IMR-90 (cell line): Measurements from ENCODE around the gene SLC8A3. TPM values are rescaled to one million over a fixed set of nuclear protein-coding genes. Genes with fewer than 3 reads are reported as not detected.

Source experiments
- ATAC-seq: fragments of 200-7000 bp; cut with Tn5 transposase; 2 replicates; pipeline ENCODE4 v1.9.1; 2020; ENCODE audit warnings: low read depth, mild to moderate bottlenecking, moderate library complexity
- BruUV-seq: library from RNA; stranded (reverse); fragments of 400-500 nt; replicated peaks from 2 replicates; lab custom pipeline; 2021; lab: Mats Ljungman, UMichigan
- CTCF ChIA-PET: fragments of 300-600 bp; formaldehyde crosslinking; extraction: SDS; loops from one replicate; lab custom pipeline; 2021; ENCODE audit warnings: antibody characterized with exemption; lab: Yijun Ruan, JAX
- POLR2A ChIA-PET: fragments of 300-600 bp; sonication (Branson Sonifier 250); formaldehyde crosslinking; loops from one replicate; lab custom pipeline; 2022; ENCODE audit warnings: antibody characterized with exemption; ENCODE audit not compliant: unreplicated experiment; lab: Charles Lee
- DNase-seq: peaks from one replicate; pipeline ENCODE4 v3.0.0; 2013
- H2AFZ ChIP-seq: replicated peaks from 2 replicates; pipeline ENCODE3; 2013; ENCODE audit warnings: low read length, mild to moderate bottlenecking; ENCODE audit not compliant: poor library complexity
- H2AK5ac ChIP-seq: 2 replicates; pipeline ENCODE4 v1.6.1; 2013; ENCODE audit warnings: low read depth, low read length, inconsistent platforms
- H2AK9ac ChIP-seq: replicated peaks from 2 replicates; pipeline ENCODE3; 2013; ENCODE audit warnings: mild to moderate bottlenecking, low read depth, low read length, moderate library complexity; ENCODE audit not compliant: poor library complexity
- H2BK120ac ChIP-seq: 2 replicates; pipeline ENCODE4 v1.6.1; 2013; ENCODE audit warnings: low read depth, low read length, inconsistent platforms
- H2BK15ac ChIP-seq: 3 replicates; pipeline ENCODE4 v1.6.1; 2013; ENCODE audit warnings: low read depth, low read length, inconsistent platforms
- H2BK20ac ChIP-seq: 2 replicates; pipeline ENCODE4 v1.6.1; 2013; ENCODE audit warnings: low read depth, mild to moderate bottlenecking, inconsistent platforms, low read length, moderate library complexity
- H2BK5ac ChIP-seq: 2 replicates; pipeline ENCODE4 v1.6.1; 2013; ENCODE audit warnings: mild to moderate bottlenecking, low read depth, low read length, inconsistent platforms; ENCODE audit not compliant: poor library complexity, severe bottlenecking
- H3K14ac ChIP-seq: replicated peaks from 2 replicates; pipeline ENCODE4 v1.6.1; 2013; ENCODE audit warnings: low read depth, low read length, inconsistent platforms
- H3K18ac ChIP-seq: 2 replicates; pipeline ENCODE4 v1.6.1; 2013; ENCODE audit warnings: low read depth, low read length, control low read depth
- H3K23ac ChIP-seq: 2 replicates; pipeline ENCODE4 v1.6.1; 2013; ENCODE audit warnings: low read depth, low read length, inconsistent platforms
- H3K27ac ChIP-seq: 2 replicates; pipeline ENCODE4 v1.5.1; 2013; ENCODE audit warnings: mild to moderate bottlenecking, control low read depth, low read length; ENCODE audit not compliant: insufficient read depth
- H3K27me3 ChIP-seq: 2 replicates; pipeline ENCODE4 v1.6.1; 2013; ENCODE audit warnings: low read length; ENCODE audit not compliant: control insufficient read depth, insufficient read depth
- H3K36me3 ChIP-seq: 2 replicates; pipeline ENCODE4 v1.6.1; 2013; ENCODE audit warnings: low read length, mixed read lengths; ENCODE audit not compliant: control insufficient read depth, insufficient read depth
- H3K4ac ChIP-seq: 2 replicates; pipeline ENCODE4 v1.6.1; 2013; ENCODE audit warnings: low read depth, low read length, inconsistent platforms
- H3K4me1 ChIP-seq: 2 replicates; pipeline ENCODE4 v1.6.1; 2013; ENCODE audit warnings: low read length, mixed read lengths; ENCODE audit not compliant: control insufficient read depth, insufficient read depth
- H3K4me2 ChIP-seq: 2 replicates; pipeline ENCODE4 v1.6.1; 2013; ENCODE audit warnings: low read depth, mild to moderate bottlenecking, control low read depth, low read length, moderate library complexity
- H3K4me3 ChIP-seq: 2 replicates; pipeline ENCODE4 v1.5.1; 2013; ENCODE audit warnings: low read depth, mild to moderate bottlenecking, control low read depth, low read length, moderate library complexity; ENCODE audit not compliant: insufficient read depth
- H3K56ac ChIP-seq: 2 replicates; pipeline ENCODE4 v1.6.1; 2013; ENCODE audit warnings: low read length, inconsistent platforms; ENCODE audit not compliant: insufficient read depth; ENCODE audit errors: extremely low read depth
- H3K79me1 ChIP-seq, 2 experiments: 2 replicates each; pipeline ENCODE4 v1.6.1; 2013; ENCODE audit warnings: low read length in 2 of 2, inconsistent platforms in 1 of 2, low read depth in 1 of 2
- H3K9ac ChIP-seq: 2 replicates; pipeline ENCODE4 v1.6.1; 2013; ENCODE audit warnings: low read depth, low read length, control low read depth
- H3K9me1 ChIP-seq: 2 replicates; pipeline ENCODE4 v1.6.1; 2013; ENCODE audit warnings: low read length, inconsistent platforms; ENCODE audit not compliant: insufficient read depth
- H3K9me3 ChIP-seq: 2 replicates; pipeline ENCODE4 v1.6.1; 2013; ENCODE audit warnings: low read length; ENCODE audit not compliant: control insufficient read depth, insufficient read depth
- H4K20me1 ChIP-seq: 2 replicates; pipeline ENCODE4 v1.6.1; 2013; ENCODE audit warnings: low read length, inconsistent platforms; ENCODE audit not compliant: insufficient read depth
- H4K5ac ChIP-seq: 2 replicates; pipeline ENCODE4 v1.6.1; 2013; ENCODE audit warnings: mild to moderate bottlenecking, low read depth, low read length, control low read depth
- H4K8ac ChIP-seq, 2 experiments: 2 replicates each; pipeline ENCODE4 v1.6.1; 2013; ENCODE audit warnings: low read depth in 2 of 2, low read length in 2 of 2, control low read depth in 1 of 2, inconsistent platforms in 1 of 2
- H4K91ac ChIP-seq: 2 replicates; pipeline ENCODE4 v1.6.1; 2013; ENCODE audit warnings: low read depth, low read length, inconsistent platforms; ENCODE audit not compliant: insufficient read depth
- BHLHE40 ChIP-seq: fragments of 150-350 bp; IDR thresholded peaks from 2 replicates; pipeline ENCODE4 v1.6.1; 2016; ENCODE audit warnings: mild to moderate bottlenecking, low read depth, low read length
- CEBPB ChIP-seq: IDR thresholded peaks from 2 replicates; pipeline ENCODE4 v1.6.1; 2012; ENCODE audit warnings: low read depth, low read length, improper control_type of control experiment
- MAFK ChIP-seq: IDR thresholded peaks from 2 replicates; pipeline ENCODE4 v1.6.1; 2012; ENCODE audit warnings: low read depth, low read length, improper control_type of control experiment
- MAZ ChIP-seq: IDR thresholded peaks from 2 replicates; pipeline ENCODE4 v1.6.1; 2012; ENCODE audit warnings: low read depth, mild to moderate bottlenecking, low read length, improper control_type of control experiment, moderate library complexity, borderline replicate concordance
- MXI1 ChIP-seq: IDR thresholded peaks from 2 replicates; pipeline ENCODE4 v1.6.1; 2012; ENCODE audit warnings: low read depth, mild to moderate bottlenecking, low read length, moderate library complexity, borderline replicate concordance
- RAD21 ChIP-seq: IDR thresholded peaks from 2 replicates; pipeline ENCODE4 v1.6.1; 2012; ENCODE audit warnings: low read length, improper control_type of control experiment
- WGBS, 2 experiments: methylation state at CpG; one replicate each; pipeline versions ENCODE4 v1.1.5 to v1.1.7; 2013; ENCODE audit warnings: missing lambda C conversion rate in 2 of 2; ENCODE audit not compliant: insufficient read length in 1 of 2; ENCODE audit errors: extremely low coverage in 2 of 2; 5-methylcytosine and 5-hydroxymethylcytosine counted together
- dilution Hi-C: fragments of 300-500 bp; cut with HindIII; formaldehyde crosslinking; loops from one replicate; pipeline ENCODE4 v1.14.3; 2018; ENCODE audit warnings: low sequenced_read_pairs; ENCODE audit not compliant: unreplicated experiment
- in situ Hi-C: fragments of 300-500 bp; cut with MboI; formaldehyde crosslinking; loops from 3 replicates; pipeline ENCODE4 v1.14.3; 2019; ENCODE audit warnings: low sequenced_read_pairs, inconsistent platforms, mixed read lengths
- intact Hi-C: fragments of 100-400 bp; cut with micrococcal nuclease; formaldehyde crosslinking; loops from 2 replicates; pipeline ENCODE4 v1.10.0; 2022
- polyA plus RNA-seq, 3 experiments: library from polyadenylated mRNA; depleted of rRNA; stranded (reverse); fragments of >200 nt; gene quantifications; 2 replicates each; pipeline ENCODE4 v1.2.3, GENCODE V29; 2012; ENCODE audit warnings: low replicate concordance in 1 of 3
- total RNA-seq: library from RNA; depleted of rRNA; stranded (reverse); fragments of >200 nt; gene quantifications from 2 replicates; pipeline ENCODE4 v1.2.3, GENCODE V29; 2012
- TF ChIP-seq, protein P1 (sequence below): fragments of 150-350 bp; IDR thresholded peaks from 2 replicates; pipeline ENCODE4 v1.6.1; 2016; ENCODE audit warnings: low read depth, mild to moderate bottlenecking, low read length, moderate library complexity, borderline replicate concordance
- TF ChIP-seq, protein P2 (sequence below): fragments of 150-350 bp; IDR thresholded peaks from 2 replicates; pipeline ENCODE4 v1.6.1; 2017; ENCODE audit warnings: mild to moderate bottlenecking, antibody characterized with exemption, low read length, low read depth

Gene SLC8A3
- total and polyA plus RNA-seq, 2 of the 4 experiments (the other 2 are of a cell fraction): under 0.01 TPM; not detected in 1

DNA sequence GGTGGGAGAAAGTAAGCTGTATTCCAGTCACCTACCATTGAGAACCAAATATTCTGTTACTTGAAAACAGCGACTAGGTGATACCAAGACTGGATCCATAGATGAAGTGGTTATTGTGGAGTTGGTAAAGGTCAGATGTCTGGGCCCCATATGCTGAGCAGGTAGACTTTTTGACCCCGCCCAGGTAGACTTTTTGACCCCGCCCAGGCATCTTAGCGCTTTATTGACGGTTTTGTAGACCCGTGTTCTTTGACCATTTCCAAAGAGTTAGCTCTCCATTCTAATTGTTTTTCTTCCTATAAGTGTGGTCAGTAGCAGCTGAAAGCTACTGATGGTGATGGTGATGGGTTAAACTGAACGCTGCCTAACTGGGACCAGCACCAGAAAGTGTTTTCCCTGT lies 61.6 kb downstream of the SLC8A3 start:
- Histone ChIP-seq H3K9me3 (no peaks in the 10 kb centered on the region), H3K4me1 (no peaks in the 10 kb centered on the region), H4K20me1 (no peaks in the 10 kb centered on the region), H4K5ac (no peak overlapping the region), H3K36me3 (no peaks in the 10 kb centered on the region), H3K4me2 (no peak overlapping the region), H3K18ac (no peak overlapping the region), H4K91ac (no peak overlapping the region), H3K14ac (no peak overlapping the region), H3K23ac (no peak overlapping the region), H3K79me1 (no peaks in the 10 kb centered on the region), H3K9me1 (no peaks in the 10 kb centered on the region), H3K27me3 (no peaks in the 10 kb centered on the region), H2AK5ac (no peak overlapping the region), H2BK15ac (no peak overlapping the region), H3K27ac (no peak overlapping the region), H2AFZ (no peak overlapping the region), H2BK5ac (no peak overlapping the region), H3K56ac (no peak overlapping the region), H2AK9ac (no peak overlapping the region), H4K8ac (no peak overlapping the region), H2BK120ac (no peak overlapping the region), H2BK20ac (no peak overlapping the region), H3K4ac (no peak overlapping the region), H3K9ac (no peak overlapping the region), H3K4me3 (no peak overlapping the region)
- ChIA-PET POLR2A (no interaction called here), CTCF (no interaction called here)
- in situ Hi-C loops: no loop called here
- no CpG with 5 or more reads among the region's 7 CpGs for WGBS, 2 experiments
- intact Hi-C loops: no loop called here
- no peak for TF ChIP-seq RAD21
- TF ChIP-seq, protein P1, sequence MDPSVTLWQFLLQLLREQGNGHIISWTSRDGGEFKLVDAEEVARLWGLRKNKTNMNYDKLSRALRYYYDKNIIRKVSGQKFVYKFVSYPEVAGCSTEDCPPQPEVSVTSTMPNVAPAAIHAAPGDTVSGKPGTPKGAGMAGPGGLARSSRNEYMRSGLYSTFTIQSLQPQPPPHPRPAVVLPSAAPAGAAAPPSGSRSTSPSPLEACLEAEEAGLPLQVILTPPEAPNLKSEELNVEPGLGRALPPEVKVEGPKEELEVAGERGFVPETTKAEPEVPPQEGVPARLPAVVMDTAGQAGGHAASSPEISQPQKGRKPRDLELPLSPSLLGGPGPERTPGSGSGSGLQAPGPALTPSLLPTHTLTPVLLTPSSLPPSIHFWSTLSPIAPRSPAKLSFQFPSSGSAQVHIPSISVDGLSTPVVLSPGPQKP: no peak
- no peak for TF ChIP-seq MAFK
- no peak for TF ChIP-seq BHLHE40
- no peak for TF ChIP-seq MAZ
- no peak for TF ChIP-seq CEBPB
- TF ChIP-seq MXI1: no peak
- TF ChIP-seq, protein P2, sequence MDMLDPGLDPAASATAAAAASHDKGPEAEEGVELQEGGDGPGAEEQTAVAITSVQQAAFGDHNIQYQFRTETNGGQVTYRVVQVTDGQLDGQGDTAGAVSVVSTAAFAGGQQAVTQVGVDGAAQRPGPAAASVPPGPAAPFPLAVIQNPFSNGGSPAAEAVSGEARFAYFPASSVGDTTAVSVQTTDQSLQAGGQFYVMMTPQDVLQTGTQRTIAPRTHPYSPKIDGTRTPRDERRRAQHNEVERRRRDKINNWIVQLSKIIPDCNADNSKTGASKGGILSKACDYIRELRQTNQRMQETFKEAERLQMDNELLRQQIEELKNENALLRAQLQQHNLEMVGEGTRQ: no peak
- ATAC-seq (no peak), DNase-seq (no peak)
- dilution Hi-C loops: no loop called here
- no TSS peak for BruUV-seq
